Vagina (tissue), 2 donors: Measurements from ENCODE around the gene MAB21L3. TPM values are rescaled to one million over a fixed set of nuclear protein-coding genes. Genes with fewer than 3 reads are reported as not detected.

Source experiments
- DNase-seq, 2 donors: peaks; one replicate each; pipeline ENCODE4 v3.0.0-alpha.2; 2017; ENCODE audit errors: extremely low spot score in 2 of 2
- H3K27ac ChIP-seq: fragments of 200-600 bp; sonication (generic); one replicate; pipeline ENCODE4 v1.5.1; 2019
- H3K27me3 ChIP-seq: fragments of 200-600 bp; sonication (generic); one replicate; pipeline ENCODE4 v1.5.1; 2019
- H3K36me3 ChIP-seq, 2 donors: fragments of 200-600 bp; sonication (generic); one replicate each; pipeline ENCODE4 v1.5.1; 2017 to 2019
- H3K4me1 ChIP-seq: fragments of 200-600 bp; sonication (generic); one replicate; pipeline ENCODE4 v1.5.1; 2019
- H3K4me3 ChIP-seq, 2 donors: fragments of 200-600 bp; sonication (generic); 1 replicate in 1 of 2; 2 replicates in 1 of 2; pipeline ENCODE4 v1.5.1; 2016 to 2019
- H3K9me3 ChIP-seq: fragments of 200-600 bp; sonication (generic); one replicate; pipeline ENCODE4 v1.5.1; 2019
- CTCF ChIP-seq, 3 experiments: fragments of 450-650 bp in 2 of 3; fragments of 200-600 bp in 1 of 3; sonication (generic) in 1 of 3; IDR thresholded peaks; one replicate each; pipeline ENCODE4 v1.5.1; 2017 to 2019; ENCODE audit warnings: antibody characterized with exemption in 3 of 3, mild to moderate bottlenecking in 2 of 3, moderate library complexity in 2 of 3
- POLR2A ChIP-seq, 2 donors: fragments of 450-650 bp; IDR thresholded peaks; one replicate each; pipeline ENCODE4 v1.6.1; 2017; ENCODE audit warnings: antibody characterized with exemption in 2 of 2, mild to moderate bottlenecking in 2 of 2, moderate library complexity in 2 of 2
- POLR2AphosphoS5 ChIP-seq, 2 donors: sonication (generic); formaldehyde crosslinking; IDR thresholded peaks; one replicate each; pipeline ENCODE4 v1.9.0; 2017; ENCODE audit warnings: antibody characterized with exemption in 2 of 2, mild to moderate bottlenecking in 2 of 2, low read depth in 1 of 2; ENCODE audit not compliant: insufficient read depth in 1 of 2
- intact Hi-C: fragments of 100-400 bp; cut with DNase I; formaldehyde crosslinking; loops from one replicate; pipeline ENCODE4 v1.15.1; 2023
- total RNA-seq: library from RNA; depleted of rRNA; stranded (reverse); fragments of >200 nt; gene quantifications from one replicate; pipeline ENCODE4 v1.2.3, GENCODE V29; 2016

Gene MAB21L3
- total RNA-seq, 1 donor from 2014 or later: 4.4 TPM

- intact Hi-C loops: no loop called here
- no peaks in the 10 kb centered on the region for H3K27me3 ChIP-seq
- H3K9me3 ChIP-seq: no peaks in the 10 kb centered on the region
- DNase-seq: no peak
- no peak overlapping the region for H3K4me3 ChIP-seq
- H3K36me3 ChIP-seq: no peaks in the 10 kb centered on the region
- H3K27ac ChIP-seq: no peak overlapping the region
- TF ChIP-seq POLR2AphosphoS5 (IDR thresholded peaks at IDR 0.05; ENCODE audit: insufficient read depth in 1 of 2, low read depth in 1 of 2) (no peak), CTCF (IDR thresholded peaks at IDR 0.05) (no peak), POLR2A (IDR thresholded peaks at IDR 0.05) (no peak)
- H3K4me1 ChIP-seq: no peaks in the 10 kb centered on the region
Observed at GRCh38 chr1:116105996-116106395, 5.2 kb upstream of the MAB21L3 start.

DNA sequence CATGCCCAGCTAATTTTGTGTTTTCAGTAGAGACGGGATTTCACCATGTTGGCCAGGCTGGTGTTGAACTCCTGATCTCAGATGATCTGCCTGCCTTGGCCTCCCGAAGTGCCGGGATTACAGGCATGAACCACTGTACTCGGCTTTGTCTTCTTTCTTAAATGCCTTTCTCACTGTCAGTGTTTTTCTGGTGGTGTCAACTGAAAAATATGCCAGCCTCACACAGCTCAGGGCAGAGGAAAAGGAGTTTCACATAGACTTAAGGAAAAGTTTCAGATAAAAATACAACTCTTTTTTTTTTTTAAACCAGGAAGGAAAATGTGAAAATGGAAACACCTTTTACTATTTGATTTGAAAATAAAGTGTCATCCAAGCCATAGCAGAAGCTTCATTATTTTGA, 4.6 kb upstream of the MAB21L3 start:
- Histone ChIP-seq H3K27me3 (no peaks in the 10 kb centered on the region), H3K4me1 (no peaks in the 10 kb centered on the region), H3K36me3 (no peaks in the 10 kb centered on the region), H3K9me3 (no peaks in the 10 kb centered on the region), H3K4me3 (no peak overlapping the region), H3K27ac (no peak overlapping the region)
- intact Hi-C loops: no loop called here
- no peak for TF ChIP-seq CTCF (IDR thresholded peaks at IDR 0.05)
- TF ChIP-seq POLR2AphosphoS5 (IDR thresholded peaks at IDR 0.05; ENCODE audit: insufficient read depth in 1 of 2, low read depth in 1 of 2): no peak
- no peak for TF ChIP-seq POLR2A (IDR thresholded peaks at IDR 0.05)
- DNase-seq: no peak

DNA sequence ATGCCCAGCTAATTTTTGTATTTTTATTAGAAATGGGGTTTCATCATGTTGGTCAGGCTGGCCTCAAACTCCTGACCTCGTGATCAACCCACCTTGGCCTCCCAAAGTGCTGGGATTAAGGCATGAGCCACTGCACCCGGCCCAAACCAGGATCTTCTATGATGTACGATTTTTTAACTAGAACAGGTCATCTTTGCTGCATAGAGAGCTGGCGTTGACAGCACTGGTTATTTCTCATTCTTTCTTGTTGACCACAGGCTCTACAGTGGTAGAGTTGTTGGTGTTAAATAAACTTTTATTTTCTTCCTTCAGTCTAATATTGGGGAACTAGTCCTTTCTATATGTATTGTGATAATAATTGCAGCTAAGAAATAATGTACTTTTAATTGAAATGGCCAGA, 3.8 kb upstream of the MAB21L3 start:
- no peaks in the 10 kb centered on the region for H3K9me3 ChIP-seq
- no peak for DNase-seq
- TF ChIP-seq CTCF (IDR thresholded peaks at IDR 0.05) (no peak), POLR2A (IDR thresholded peaks at IDR 0.05) (no peak), POLR2AphosphoS5 (IDR thresholded peaks at IDR 0.05; ENCODE audit: insufficient read depth in 1 of 2, low read depth in 1 of 2) (no peak)
- H3K27me3 ChIP-seq: no peaks in the 10 kb centered on the region
- H3K4me1 ChIP-seq: no peaks in the 10 kb centered on the region
- H3K4me3 ChIP-seq: no peak overlapping the region
- no peak overlapping the region for H3K27ac ChIP-seq
- intact Hi-C loops: no loop called here
- no peaks in the 10 kb centered on the region for H3K36me3 ChIP-seq

DNA sequence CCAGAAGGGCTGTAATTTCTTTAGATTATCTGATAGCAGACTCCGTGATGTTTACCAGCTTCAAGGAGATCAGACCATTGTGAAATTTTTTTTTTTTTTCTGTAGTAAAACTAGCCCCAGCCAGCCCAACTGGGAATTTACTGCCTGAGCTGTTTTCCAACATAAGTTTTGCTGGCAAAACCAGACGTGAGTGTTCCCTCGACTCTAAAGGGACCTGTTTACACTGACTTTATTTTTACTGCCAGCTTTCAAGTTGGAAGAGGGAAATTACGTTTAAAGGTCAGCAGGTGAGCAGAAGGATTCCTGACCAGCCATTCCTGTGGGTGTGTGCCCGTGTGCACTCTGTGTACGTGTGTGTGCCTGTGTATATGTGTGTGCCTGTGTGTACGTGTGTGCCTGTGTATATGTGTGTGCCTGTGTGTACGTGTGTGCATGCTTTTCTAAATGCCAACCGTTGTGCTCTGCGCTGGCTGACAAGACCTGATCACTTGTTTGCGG, 374 bp downstream of the MAB21L3 start:
- no peaks in the 10 kb centered on the region for H3K4me1 ChIP-seq
- no peaks in the 10 kb centered on the region for H3K27me3 ChIP-seq
- H3K27ac ChIP-seq: no peak overlapping the region
- DNase-seq: no peak
- H3K9me3 ChIP-seq: no peaks in the 10 kb centered on the region
- intact Hi-C loops: no loop called here
- H3K4me3 ChIP-seq: peak overlapping the region in 1 of 2 donors; percentile 6
- no peaks in the 10 kb centered on the region for H3K36me3 ChIP-seq
- TF ChIP-seq POLR2AphosphoS5 (IDR thresholded peaks at IDR 0.05; ENCODE audit: insufficient read depth in 1 of 2, low read depth in 1 of 2) (peak in 1 of 2 donors; percentile 10), POLR2A (IDR thresholded peaks at IDR 0.05) (no peak)

DNA sequence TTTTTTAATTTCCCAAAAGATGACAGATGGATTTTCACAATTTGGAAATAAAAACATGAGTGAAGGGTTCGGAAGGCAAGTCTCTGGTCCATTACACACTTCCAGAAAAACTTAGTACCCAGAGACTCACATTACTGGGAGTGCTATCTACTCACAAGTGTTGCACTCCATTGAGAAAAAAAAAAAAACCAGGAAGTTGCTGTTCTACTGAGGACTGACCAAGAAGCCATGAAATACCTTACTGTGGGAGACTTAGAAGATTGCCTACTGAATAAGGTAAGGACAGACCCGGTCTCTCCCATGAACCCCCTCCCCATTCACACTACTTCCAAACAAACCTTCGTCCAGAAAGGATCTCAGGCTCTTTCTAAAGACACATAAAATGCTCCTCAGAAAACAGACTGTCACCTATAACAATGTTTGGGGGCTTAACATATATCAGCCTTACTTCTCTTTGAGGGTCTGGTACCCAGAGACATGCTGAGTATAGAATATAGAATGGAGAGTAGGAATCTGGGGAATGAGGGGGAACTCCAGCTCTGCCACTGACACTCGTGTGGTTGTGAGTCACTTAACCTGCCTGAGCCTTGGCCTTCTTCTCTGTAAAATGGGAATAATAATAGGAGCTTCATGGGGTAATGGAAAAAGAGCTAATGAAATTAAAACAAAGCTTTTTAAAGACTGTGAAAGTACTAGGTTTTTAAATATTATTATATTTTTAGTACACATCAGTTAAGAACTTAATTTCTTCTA, 1.4 kb downstream of the MAB21L3 start:
- no peaks in the 10 kb centered on the region for H3K36me3 ChIP-seq
- no peak for DNase-seq
- H3K9me3 ChIP-seq: no peaks in the 10 kb centered on the region
- no peaks in the 10 kb centered on the region for H3K27me3 ChIP-seq
- H3K4me3 ChIP-seq: peak overlapping the region in 1 of 2 donors; percentile 6
- TF ChIP-seq POLR2AphosphoS5 (IDR thresholded peaks at IDR 0.05; ENCODE audit: insufficient read depth in 1 of 2, low read depth in 1 of 2): no peak
- TF ChIP-seq CTCF (IDR thresholded peaks at IDR 0.05): no peak
- TF ChIP-seq POLR2A (IDR thresholded peaks at IDR 0.05): no peak
- H3K27ac ChIP-seq: peak overlapping the region; percentile 22
- intact Hi-C loops: no loop called here
- H3K4me1 ChIP-seq: no peaks in the 10 kb centered on the region
